H1 (cell line): Measurements from ENCODE around the gene KLC4. TPM values are rescaled to one million over a fixed set of nuclear protein-coding genes. Genes with fewer than 3 reads are reported as not detected.

Experiments
- ATF3 ChIP-seq: IDR thresholded peaks from 2 replicates; pipeline ENCODE4 v1.6.1; 2011; ENCODE audit warnings: low read depth, mild to moderate bottlenecking, low read length; ENCODE audit not compliant: insufficient read depth
- BCL11A ChIP-seq, 2 experiments: IDR thresholded peaks; one replicate each; pipeline ENCODE4 v1.6.1; 2011; ENCODE audit warnings: low read depth in 2 of 2, low read length in 2 of 2, mild to moderate bottlenecking in 2 of 2
- BRCA1 ChIP-seq: IDR thresholded peaks from 2 replicates; pipeline ENCODE4 v1.6.1; 2012; ENCODE audit warnings: low read depth, low read length, improper control_type of control experiment
- CBX5 ChIP-seq: fragments of 300-800, 300-1000 bp; sonication (generic); IDR thresholded peaks from 2 replicates; pipeline ENCODE4 v1.7.1; 2016; ENCODE audit warnings: antibody characterized with exemption, low read length, low read depth
- CBX8 ChIP-seq: fragments of 300-800, 300-1000 bp; sonication (generic); IDR thresholded peaks from 2 replicates; pipeline ENCODE4 v1.7.1; 2016; ENCODE audit warnings: low read depth, low read length, borderline replicate concordance
- CEBPB ChIP-seq: IDR thresholded peaks from 2 replicates; pipeline ENCODE4 v1.6.1; 2012; ENCODE audit warnings: low read depth, low read length
- CHD2 ChIP-seq: IDR thresholded peaks from 2 replicates; pipeline ENCODE4 v1.6.1; 2012; ENCODE audit warnings: low read length, improper control_type of control experiment
- CTBP2 ChIP-seq: IDR thresholded peaks from 2 replicates; pipeline ENCODE4 v1.7.0; 2011; ENCODE audit warnings: borderline replicate concordance, mild to moderate bottlenecking, moderate library complexity, mixed read lengths, low read length; ENCODE audit not compliant: insufficient read depth, insufficient read length
- E2F6 ChIP-seq: IDR thresholded peaks from 2 replicates; pipeline ENCODE4 v1.6.1; 2012; ENCODE audit warnings: inconsistent platforms
- GABPA ChIP-seq: IDR thresholded peaks from 2 replicates; pipeline ENCODE4 v1.6.1; 2011; ENCODE audit warnings: mild to moderate bottlenecking, low read length, moderate library complexity, borderline replicate concordance; ENCODE audit not compliant: insufficient read depth
- NANOG ChIP-seq: IDR thresholded peaks from 2 replicates; pipeline ENCODE4 v1.6.1; 2011; ENCODE audit warnings: low read length, low read depth, mild to moderate bottlenecking, inconsistent platforms; ENCODE audit not compliant: insufficient read depth, poor library complexity, severe bottlenecking
- PHF8 ChIP-seq: fragments of 200-600 bp; sonication (generic); conservative IDR thresholded peaks from 2 replicates; pipeline ENCODE4 v1.7.1; 2012; ENCODE audit warnings: low read depth, mild to moderate bottlenecking, inconsistent platforms, low read length, moderate library complexity
- SIN3A ChIP-seq, 2 experiments: IDR thresholded peaks in 1 of 2; conservative IDR thresholded peaks in 1 of 2; 2 replicates each; pipeline ENCODE4 v1.6.1; 2011 to 2012; ENCODE audit warnings: low read length in 2 of 2, improper control_type of control experiment in 1 of 2, low read depth in 1 of 2, mild to moderate bottlenecking in 1 of 2
- SIX5 ChIP-seq: IDR thresholded peaks from 2 replicates; pipeline ENCODE4 v1.6.1; 2011; ENCODE audit warnings: mild to moderate bottlenecking, low read depth, low read length
- SP1 ChIP-seq: IDR thresholded peaks from 2 replicates; pipeline ENCODE4 v1.6.1; 2011; ENCODE audit warnings: low read depth, low read length
- TAF7 ChIP-seq: optimal IDR thresholded peaks from 2 replicates; pipeline ENCODE3; 2011; ENCODE audit warnings: low read depth, mild to moderate bottlenecking, inconsistent platforms, low read length, moderate library complexity, borderline replicate concordance
- USF2 ChIP-seq: IDR thresholded peaks from 2 replicates; pipeline ENCODE4 v1.6.1; 2011; ENCODE audit warnings: low read length, improper control_type of control experiment
- ZNF274 ChIP-seq: IDR thresholded peaks from 2 replicates; pipeline ENCODE4 v1.7.0; 2012; ENCODE audit warnings: low read length, borderline replicate concordance; ENCODE audit errors: extremely low read depth
- polyA plus RNA-seq, 7 experiments: library from polyadenylated mRNA; depleted of rRNA in 3 of 7; stranded (reverse) in 5 of 7; unstranded in 2 of 7; fragments of >200 nt in 5 of 7; fragments of 200-250 nt in 2 of 7; gene quantifications; 1 replicate in 5 of 7; 2 replicates in 1 of 7; 4 replicates in 1 of 7; pipeline versions ENCODE4 v1.2.1 to v1.2.3, GENCODE V29; 2011 to 2013; ENCODE audit warnings: missing spikeins in 2 of 7, mixed read lengths in 2 of 7
- total RNA-seq: library from RNA; stranded (reverse); fragmentation: NEBNext Ultra II Directional; extraction: Animal tissue kit (Norgen Biotek cat#: 25700); gene quantifications from 2 replicates; pipeline ENCODE4 v1.2.1, GENCODE V29; 2021

Gene KLC4
- total and polyA plus RNA-seq, 2 of the 8 experiments (the other 6 are each of a cell fraction or from before 2014, with no cell fraction given) = 15.7 to 28.5 TPM

GRCh38 chr6:43076464-43077332 lies 17.3 kb downstream of the KLC4 start (continued):
- no peak for TF ChIP-seq ATF3
- no peak for TF ChIP-seq CBX5
- TF ChIP-seq BRCA1 = no peak
- TF ChIP-seq TAF7 = no peak
- no peak for TF ChIP-seq CEBPB
- TF ChIP-seq NANOG = no peak
- TF ChIP-seq USF2 = no peak
- TF ChIP-seq SIX5 = no peak
- no peak for TF ChIP-seq GABPA
- no peak for TF ChIP-seq CBX8
- TF ChIP-seq PHF8 = peak; percentile 44
- TF ChIP-seq E2F6 = no peak
- TF ChIP-seq SIN3A (conservative IDR thresholded peaks at IDR 0.05 in 1 of 2, IDR thresholded peaks at IDR 0.05 in 1 of 2; ENCODE audit: low read depth in 1 of 2, low read length in 2 of 2) = peak in 1 of 2 experiments; percentile 73; a peak in 2 of 4 replicates
- peak; percentile 49; the same call in 1 of the 2 replicates for TF ChIP-seq CHD2
- no peak for TF ChIP-seq BCL11A (IDR thresholded peaks at IDR 0.05; ENCODE audit: low read depth in 2 of 2, low read length in 2 of 2)
- TF ChIP-seq ZNF274 = no peak
- no peak for TF ChIP-seq CTBP2
- TF ChIP-seq SP1 = peak; percentile 97
